ENCODE data around the gene POLR1E. TPM values are rescaled to one million over a fixed set of nuclear protein-coding genes. Genes with fewer than 3 reads are reported as not detected.

POLR1E gene
- total RNA-seq (ENCODE audit: low replicate concordance): 29.3 and 34.3 TPM in 2 replicates

DNA sequence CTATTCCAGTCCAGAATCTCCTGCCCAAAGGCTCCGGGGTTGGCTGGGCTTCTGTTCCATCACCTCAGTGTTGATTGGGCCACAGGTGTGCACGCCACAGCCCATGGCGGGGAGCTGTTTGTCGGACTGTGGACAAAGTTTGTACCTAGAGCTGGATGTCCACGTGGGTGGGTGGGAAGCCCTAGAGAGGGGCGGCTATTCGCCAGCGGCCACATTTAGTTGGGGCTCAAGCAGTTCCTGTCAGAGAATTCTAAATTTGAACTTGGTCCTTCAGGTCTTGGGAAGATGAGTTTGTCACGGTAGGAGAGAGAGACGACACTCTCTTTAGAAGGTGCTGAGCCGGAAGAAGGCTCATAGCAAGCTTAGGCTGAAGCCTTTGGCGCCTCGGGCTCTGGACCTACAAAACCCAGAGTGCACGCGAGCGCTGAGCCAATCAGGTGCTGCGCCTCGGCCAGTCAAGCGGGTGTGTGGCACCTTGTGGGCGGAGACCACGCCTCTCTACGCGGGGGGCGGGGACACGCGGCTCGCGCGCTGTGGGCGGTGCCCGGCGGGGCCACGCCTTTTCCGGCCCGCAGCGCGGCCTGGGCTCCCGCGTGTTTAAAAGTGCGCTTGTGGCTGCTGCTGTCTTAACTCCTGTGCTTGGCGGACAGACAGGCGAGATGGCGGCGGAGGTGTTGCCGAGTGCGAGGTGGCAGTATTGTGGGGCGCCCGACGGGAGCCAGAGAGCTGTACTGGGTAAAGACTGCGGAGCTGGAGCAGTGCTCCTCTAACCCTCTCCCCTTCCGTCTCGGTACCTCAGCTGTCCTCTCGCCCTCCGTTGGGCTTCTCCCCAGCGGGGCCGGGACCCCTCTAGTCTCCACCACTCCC is at the start of gene POLR1E:
Gene POLR1E (plus strand): TSS at position 560 of the 867 bp plus-strand sequence. CDS start 100 bp downstream, at position 660.

GRCh38 chr9:37465249-37466036 is 20.3 kb upstream of the POLR1E start, which contains the start of gene ZBTB5:
TSS of gene ZBTB5 (minus strand) at chr9:37465450. CDS start at chr9:37442551, 22,899 bp downstream.

Other genes with a start within 250 kb of the POLR1E start
- 128 and 141 TPM in 2 replicates for gene GRHPR, start 63.3 kb upstream of the POLR1E start, total RNA-seq (ENCODE audit: low replicate concordance)
- gene ZBTB5, start 20.5 kb upstream of the POLR1E start, total RNA-seq (ENCODE audit: low replicate concordance): 4.8 and 8.9 TPM in 2 replicates
- 8.0 and 9.0 TPM in 2 replicates for gene FBXO10, start 90.4 kb downstream of the POLR1E start, total RNA-seq (ENCODE audit: low replicate concordance)
- 124 and 161 TPM in 2 replicates for gene TOMM5, start 106.6 kb downstream of the POLR1E start, total RNA-seq (ENCODE audit: low replicate concordance)
- 0.12 TPM in 1 of 2 replicates, not detected in the other for gene FRMPD1, start 165.0 kb downstream of the POLR1E start, total RNA-seq (ENCODE audit: low replicate concordance)